Camera-type eye (tissue), 1 donor: ENCODE data around the gene PPP1R15B. TPM values are rescaled to one million over a fixed set of nuclear protein-coding genes. Genes with fewer than 3 reads are reported as not detected.

Source experiments
- total RNA-seq: library from RNA; depleted of rRNA; stranded (reverse); fragments of >200 nt; gene quantifications from one replicate; pipeline ENCODE4 v1.2.3, GENCODE V29; 2014

PPP1R15B gene
- 62.1 TPM for total RNA-seq

DNA sequence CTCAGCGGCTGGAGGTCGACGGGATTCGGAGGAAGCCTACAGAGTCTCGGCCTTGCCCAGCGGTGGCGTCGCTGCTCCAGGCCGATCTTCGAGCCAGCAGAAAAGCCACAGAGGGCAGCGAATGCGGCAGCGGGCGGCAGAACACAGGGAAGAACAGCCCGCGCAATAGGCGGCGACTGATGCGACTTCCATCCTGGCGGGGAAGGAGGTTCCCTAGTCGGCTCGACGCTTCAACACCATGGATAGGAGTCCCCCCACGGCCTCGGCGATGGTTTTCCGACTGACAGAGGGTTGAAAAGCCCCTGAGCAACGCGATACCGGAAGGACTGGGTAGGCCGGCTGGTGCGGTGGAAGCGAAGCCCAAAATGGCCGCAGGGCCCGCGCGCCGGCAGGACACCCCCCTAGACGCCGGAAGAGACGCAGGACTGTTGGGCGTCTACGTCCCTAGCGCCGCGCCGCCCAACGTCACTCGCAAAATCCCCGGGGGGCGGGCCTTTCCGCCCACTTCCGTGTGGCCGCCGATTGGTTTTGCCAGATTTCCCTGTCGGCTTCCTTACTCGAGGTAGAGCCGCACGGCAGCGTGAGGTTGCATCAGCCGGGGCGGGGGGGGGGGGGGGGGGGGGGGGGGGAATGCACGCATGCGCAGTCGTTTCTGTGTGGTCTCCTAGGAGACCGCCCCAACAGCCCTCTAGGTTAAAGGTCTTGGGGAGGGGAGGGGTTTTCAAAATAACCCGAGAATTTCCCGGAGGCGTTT is at the start of gene PPP1R15B:
PPP1R15B (minus strand) TSS at position 367 of the 754 bp plus-strand sequence. CDS start 406 bp downstream, outside the sequence.

GRCh38 chr1:204359474-204360255 is 52.0 kb downstream of the PPP1R15B start, which contains the start of gene PLEKHA6:
TSS of gene PLEKHA6 (minus strand) at chr1:204359929. CDS start at chr1:204273727, 86,202 bp downstream.

Other genes starting within 250 kb of the PPP1R15B start
- not detected for gene REN, start 245.5 kb downstream of the PPP1R15B start, total RNA-seq
- gene KISS1, start 215.3 kb downstream of the PPP1R15B start, total RNA-seq, result not detected
- gene GOLT1A, start 197.8 kb downstream of the PPP1R15B start, total RNA-seq, result not detected
- 17.5 TPM for gene PLEKHA6, start 51.9 kb downstream of the PPP1R15B start, total RNA-seq
- gene PIK3C2B, start 83.0 kb upstream of the PPP1R15B start, total RNA-seq, result 44.6 TPM
- 173 TPM for gene MDM4, start 104.6 kb upstream of the PPP1R15B start, total RNA-seq